PC-3 (cell line): Measurements from ENCODE around the gene JAK2.

Experiments
- CTCF ChIP-seq: fragments of 300-600 bp; sonication (generic); conservative IDR thresholded peaks from 2 replicates; pipeline ENCODE4 v1.5.1; 2017; ENCODE audit warnings: antibody characterized with exemption, low read depth, mild to moderate bottlenecking, low read length
- EZH2 ChIP-seq: fragments of 300-600 bp; sonication (generic); IDR thresholded peaks from one replicate; pipeline ENCODE4 v1.6.1; 2017; ENCODE audit warnings: antibody characterized with exemption, mild to moderate bottlenecking, low read length; ENCODE audit not compliant: unreplicated experiment

GRCh38 chr9:4984171-4984620, 876 bp upstream of the JAK2 start:
- no peak for TF ChIP-seq CTCF
- no peak for TF ChIP-seq EZH2
